ENCODE data around the gene PRKAG2. TPM values are rescaled to one million over a fixed set of nuclear protein-coding genes. Genes with fewer than 3 reads are reported as not detected.

PRKAG2 gene
- total RNA-seq, 1 experiment from 2014 or later: 22.1 TPM

DNA sequence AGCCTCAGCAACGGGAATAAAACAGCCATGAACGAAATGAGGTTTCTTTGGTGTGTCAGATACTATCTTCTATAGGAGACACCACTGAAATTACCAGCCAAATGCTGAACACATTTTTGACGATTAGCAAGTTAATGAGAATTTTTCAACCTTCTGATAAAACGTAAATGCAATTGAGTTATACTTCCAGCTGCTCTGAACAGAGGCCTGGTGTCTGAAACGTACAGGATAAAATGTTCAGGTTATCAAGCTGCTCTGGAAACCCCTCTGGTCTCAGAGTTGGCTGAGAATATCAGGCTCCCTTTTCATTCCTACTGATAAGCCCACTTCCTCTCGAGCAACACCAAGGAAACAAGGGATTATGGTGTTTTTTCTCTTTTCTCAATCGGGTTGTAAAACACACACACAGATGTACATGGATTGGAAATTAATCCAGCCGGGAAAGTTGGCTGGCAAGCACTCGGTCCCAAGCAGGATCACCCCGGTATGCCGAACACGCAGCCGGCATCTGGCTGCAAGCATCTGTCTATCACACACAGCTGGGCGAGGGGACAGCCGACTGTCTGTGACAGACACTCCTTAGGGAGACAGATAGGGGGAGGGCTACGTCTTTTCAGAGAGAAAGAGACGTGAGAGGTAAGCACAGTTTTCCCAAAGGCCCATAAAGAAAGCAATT is 171.8 kb downstream of the PRKAG2 start:
- no peak for DNase-seq (ENCODE audit: extremely low read depth, low read depth)

DNA sequence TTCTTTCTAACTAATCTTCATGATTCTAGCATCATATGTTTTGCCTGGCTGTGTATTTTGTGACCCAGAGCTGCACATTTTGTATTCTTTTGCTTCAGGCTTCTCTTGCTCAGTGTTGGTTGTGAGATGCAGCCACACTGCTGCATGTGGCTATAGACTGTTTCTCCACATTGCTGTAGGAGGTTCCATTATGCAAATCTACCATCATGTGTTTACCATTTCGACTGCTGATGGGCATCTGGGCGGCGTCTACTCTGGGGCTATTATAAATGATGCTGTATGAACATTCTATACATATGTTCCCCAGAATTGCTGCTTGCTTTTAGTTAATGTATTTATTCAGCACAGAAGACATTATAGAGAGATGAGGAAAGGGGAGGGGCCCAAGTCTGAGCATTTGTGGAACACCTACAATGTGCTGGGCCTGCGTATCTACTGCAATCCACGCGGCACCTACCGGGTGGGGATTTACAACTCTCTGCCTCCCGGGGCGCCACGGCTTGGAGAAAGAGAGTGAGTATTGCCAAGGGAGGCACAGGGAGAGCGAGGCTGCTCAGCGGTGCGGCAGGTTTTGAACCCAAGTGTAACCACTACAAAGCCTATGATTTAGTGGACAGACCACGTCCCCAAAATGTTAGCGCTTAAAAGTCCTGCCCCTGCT is 172.5 kb downstream of the PRKAG2 start:
- DNase-seq (ENCODE audit: extremely low read depth, low read depth): no peak

DNA sequence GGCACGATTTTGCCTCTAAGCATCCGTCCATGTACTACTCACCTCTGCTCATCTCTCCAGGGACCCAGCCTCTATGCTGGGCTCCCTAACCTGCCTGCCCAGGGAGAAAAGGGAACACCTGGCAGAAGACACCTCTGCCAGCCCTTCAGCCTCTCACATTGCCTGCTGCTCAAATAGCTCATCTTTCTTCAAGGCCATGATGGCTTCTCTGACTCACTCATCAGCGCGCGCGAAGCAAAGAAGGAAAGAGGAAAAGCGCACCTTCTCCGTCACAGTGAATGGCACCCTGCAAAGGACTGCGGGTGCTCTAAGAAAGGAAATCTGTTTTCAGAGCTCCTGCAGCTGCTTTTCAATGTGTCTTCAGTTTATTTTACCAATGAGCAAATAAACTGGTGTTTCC is 174.0 kb downstream of the PRKAG2 start:
- DNase-seq (ENCODE audit: extremely low read depth, low read depth): no peak

DNA sequence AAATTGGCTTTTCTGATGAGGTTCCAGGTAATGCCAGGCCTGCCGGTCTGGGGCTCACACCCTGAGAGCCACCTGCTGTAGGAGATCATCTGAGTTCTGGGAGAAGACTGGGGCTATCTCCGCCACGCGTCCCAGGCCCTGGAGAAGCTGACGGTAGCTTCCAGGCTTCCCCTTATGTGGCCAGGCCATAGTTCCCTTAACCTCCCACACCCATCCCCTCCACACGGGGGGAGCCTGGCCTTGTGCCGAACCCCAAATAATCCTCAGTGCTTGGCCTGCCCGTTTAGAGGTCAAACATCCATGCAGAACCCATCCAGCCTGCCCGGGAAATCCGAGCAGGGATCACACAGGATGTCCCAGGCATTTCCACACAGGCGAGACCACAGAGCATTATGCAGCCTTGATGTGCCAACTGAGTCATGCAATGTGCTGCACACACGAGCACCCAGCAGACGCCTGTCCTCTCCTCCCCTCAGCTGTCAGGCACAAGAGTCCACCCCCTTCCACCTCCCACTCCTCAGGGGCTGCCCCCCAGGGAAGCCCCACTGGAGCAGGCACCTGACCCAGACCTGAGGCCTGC is 176.2 kb downstream of the PRKAG2 start:
- DNase-seq (ENCODE audit: extremely low read depth, low read depth): no peak

DNA sequence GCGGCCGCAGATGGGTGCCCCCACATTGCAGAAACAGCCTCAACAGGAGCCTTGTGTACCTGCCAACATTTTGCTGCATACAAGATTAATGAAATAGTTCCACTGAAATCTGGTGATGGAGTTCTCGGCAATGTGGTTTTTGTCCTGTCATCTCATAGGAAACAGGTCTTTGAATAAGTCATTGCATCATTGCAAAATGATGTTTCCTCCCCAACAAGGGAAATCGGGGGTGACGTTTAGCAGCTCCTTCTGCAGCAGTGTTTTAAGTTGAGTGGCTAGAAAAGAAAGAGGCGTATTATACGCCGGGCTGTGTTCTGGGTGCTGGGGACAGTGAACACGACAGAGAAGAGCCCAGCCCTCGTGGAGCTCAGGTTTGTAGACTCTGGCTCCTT is 177.0 kb downstream of the PRKAG2 start:
- no peak for DNase-seq (ENCODE audit: extremely low read depth, low read depth)

DNA sequence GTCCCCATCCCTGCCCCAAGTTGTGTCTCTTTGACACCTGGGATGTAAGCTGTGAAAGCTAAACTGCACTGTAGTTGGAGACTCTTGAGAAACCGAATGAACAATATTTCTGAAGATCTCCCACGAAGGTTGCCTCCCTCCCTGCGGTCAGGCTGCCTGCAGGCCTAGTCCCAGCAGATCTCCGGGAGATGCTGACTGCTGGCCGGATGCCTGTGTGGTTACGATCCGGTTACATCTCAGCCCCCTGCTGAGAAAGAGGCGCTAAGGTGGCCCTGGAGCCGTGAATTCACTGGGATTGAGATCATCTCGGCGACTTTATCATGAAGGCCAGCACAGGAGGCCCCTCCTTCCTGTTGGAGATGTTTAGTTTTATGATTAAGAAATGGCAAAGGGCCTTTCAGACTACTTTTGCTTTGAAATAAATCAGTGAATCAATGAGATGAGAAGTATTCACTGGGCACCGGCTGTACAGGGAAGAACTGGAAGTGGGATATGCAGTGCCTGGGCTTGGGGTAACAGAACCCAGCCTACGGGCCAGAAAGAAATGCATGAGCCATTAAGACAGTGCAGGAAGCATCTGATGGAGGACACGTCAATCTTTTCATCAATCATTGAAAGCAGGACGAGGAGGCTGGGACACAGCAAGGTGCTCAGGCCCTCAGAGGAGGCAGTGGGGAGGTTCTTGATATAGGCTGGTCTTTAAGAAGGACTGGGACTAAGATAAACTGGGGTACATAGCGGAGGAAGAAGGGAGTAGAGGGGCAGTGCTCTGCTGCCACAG is 177.6 kb downstream of the PRKAG2 start:
- DNase-seq (ENCODE audit: extremely low read depth, low read depth): no peak

DNA sequence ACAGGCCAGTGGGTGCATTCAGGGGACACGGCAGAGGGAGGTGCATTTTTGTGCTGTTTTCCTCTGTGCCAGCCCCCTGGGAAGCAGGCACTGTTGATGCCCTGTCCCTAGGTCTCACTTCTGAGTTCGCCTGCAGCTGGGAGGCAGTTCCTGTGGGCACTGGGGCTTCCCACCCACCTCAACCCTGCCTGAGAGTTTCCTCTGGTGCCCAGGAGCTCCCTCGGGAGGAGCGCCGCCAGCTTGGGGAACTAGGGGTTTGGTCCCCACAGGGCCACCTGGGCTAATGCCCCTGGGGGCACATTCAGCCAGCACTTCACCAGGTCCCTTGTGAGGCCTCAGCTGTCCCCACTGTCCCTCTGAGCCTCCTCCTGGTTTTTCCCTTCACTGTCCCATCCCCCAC is 179.0 kb downstream of the PRKAG2 start:
- DNase-seq (ENCODE audit: extremely low read depth, low read depth): no peak

DNA sequence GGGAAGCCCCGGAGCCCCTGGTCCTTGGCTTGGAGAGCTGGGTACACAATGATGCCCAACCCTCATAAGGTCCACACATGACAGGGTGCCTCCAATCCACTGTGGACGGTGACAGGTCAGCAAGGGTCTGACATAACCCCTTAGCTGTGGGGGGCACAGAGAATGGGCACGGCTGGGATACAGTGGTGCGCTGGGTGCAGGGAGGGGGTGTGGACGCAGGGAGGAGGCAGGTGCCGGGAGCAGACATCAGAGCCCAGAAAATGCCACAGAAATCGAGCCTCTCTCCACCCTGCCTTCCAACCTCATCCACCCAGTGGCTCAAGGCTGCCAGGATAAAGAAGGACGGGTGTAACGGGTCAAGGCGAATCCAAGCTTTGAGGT is 179.4 kb downstream of the PRKAG2 start:
- DNase-seq (ENCODE audit: extremely low read depth, low read depth): no peak

DNA sequence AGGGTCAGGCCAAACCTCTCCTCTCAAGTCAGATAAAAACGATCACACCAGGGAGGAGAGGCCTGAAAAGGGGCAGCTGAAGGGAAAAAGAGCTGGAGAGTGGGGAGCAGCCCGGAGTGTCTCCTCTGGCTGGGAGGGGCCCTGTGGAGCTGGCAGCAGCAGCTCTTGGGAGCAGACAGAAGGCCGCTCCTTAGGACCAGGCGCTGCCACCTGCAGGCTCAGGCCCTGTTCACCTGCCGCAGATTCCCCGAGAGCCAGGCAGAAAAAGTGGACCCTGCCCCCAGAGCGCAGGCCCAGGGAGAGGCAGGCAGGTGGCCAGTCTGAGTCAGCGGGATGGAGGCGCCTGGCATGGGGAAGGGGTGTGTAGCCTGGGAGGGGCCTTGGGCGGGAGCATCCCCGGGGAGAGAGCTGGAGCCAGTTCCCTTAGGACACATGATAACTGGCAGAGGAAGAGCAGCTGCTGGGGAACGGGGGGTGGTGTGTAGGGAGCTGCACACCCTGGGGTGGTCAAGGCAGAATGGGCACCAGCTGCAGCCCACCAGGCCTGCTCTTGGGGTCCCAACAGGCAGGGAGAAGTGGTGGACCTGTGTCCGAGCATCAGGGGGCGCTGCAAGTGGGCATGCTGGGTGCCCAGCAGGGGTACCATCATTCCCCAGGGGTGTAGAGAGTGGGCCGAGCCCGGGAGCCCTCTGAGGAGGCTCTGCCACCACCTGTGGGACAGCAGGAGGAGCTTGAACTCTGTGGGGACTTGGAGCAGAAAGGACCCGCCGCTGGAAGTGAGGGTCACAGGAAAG is 180.0 kb downstream of the PRKAG2 start:
- no peak for DNase-seq (ENCODE audit: extremely low read depth, low read depth)

DNA sequence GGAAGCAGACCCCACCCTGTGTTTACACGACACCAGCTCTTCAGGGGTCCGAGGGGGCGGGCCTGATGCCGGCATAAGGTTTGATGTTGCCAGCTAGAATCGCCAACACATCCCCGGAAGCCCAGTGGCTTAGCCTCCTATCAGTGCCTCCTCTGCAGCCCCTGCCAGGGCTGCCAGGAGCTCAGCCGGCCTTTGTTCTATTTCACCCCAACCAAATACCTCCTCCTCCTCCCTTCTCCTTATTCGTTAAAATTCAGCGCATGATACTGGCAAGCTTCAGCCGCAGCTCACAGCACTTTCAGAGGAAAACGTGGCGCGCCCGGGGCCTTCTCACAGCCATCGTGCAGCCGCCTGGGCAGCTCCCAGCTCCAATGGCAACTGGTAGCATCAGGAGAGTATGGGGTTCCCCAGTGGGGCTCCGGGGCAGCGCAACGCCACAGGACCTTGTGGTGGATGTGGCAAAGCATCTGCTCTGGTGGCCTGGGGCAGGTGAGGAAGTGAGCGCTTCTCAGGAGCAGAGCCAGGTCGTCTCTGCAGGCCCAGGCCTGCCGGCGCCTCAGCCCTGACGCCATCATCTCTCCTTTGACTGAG is 180.9 kb downstream of the PRKAG2 start:
- no peak for DNase-seq (ENCODE audit: extremely low read depth, low read depth)

DNA sequence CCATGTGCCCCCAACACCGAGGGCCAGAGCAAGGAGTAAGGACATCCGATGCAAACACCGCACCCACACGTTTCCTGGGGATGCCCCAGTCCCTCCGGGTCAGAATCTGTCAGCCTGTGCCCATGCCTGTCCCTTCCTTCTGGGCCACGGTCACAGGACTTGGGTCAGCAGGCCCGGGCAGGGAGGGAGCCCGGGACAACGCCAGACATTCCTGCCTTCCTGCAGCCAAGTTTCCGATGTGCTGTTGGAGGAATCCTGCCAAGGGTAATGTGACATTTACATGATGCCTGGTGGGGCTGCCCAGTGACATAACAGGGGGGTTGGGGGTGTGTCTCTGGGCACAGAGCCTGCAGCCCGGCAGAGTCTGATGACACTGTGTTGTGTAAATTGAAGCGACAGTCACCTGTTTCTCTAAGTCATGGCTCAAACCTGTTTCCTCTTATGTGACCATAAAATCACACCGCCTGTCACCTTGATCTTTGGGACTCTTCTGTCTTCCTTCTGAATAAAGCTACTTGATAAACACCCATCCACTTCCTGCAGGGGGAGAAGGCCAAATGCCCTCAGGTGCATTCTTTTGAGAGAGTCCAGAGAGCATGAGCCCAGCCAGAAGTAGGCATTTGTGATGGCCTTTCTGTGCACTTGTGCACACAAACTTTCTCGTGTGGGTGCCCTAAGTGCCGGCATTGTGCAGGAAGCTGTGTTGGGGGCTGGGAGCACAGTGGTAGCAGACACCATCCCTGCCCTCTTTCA is 181.9 kb downstream of the PRKAG2 start:
- DNase-seq (ENCODE audit: extremely low read depth, low read depth): no peak

DNA sequence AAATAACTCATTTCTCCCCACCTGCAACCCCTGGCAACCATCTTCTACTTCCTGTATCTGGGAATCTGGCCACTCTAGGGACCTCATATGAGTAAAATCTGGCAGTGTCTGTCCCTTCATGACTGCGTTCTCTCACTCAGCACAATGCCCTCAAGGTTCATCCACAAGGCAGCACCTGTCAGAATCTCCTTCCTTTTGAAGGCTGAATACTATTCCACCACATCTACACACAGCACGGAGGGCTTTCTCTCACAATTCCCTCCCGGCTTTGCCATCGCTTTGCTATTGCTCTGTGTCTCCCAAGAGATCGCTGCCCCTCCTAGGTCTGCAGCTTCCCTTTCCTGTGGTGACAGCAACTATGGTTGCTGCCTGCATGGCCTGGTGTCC is 182.5 kb downstream of the PRKAG2 start:
- no peak for DNase-seq (ENCODE audit: extremely low read depth, low read depth)

DNA sequence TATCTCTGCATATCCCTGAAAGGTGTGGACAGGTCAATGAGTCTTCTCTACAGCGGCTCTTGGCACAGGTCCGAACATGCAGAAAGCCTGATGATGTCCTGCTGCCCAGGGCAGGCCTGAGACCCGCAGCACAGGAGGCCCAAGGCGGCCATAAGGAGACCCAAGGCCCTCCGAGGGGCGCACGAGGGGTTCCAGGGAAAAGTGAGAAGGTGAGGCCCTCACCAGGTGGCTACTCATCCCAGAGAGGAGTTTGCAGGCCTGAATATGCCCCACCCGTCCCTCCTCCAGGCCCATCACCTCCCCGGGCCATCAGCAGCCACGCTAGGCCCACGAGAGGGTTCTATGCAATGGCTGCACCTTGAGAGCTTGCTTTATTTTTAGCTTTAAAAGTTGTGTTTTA is 183.8 kb downstream of the PRKAG2 start:
- no peak for DNase-seq (ENCODE audit: extremely low read depth, low read depth)

DNA sequence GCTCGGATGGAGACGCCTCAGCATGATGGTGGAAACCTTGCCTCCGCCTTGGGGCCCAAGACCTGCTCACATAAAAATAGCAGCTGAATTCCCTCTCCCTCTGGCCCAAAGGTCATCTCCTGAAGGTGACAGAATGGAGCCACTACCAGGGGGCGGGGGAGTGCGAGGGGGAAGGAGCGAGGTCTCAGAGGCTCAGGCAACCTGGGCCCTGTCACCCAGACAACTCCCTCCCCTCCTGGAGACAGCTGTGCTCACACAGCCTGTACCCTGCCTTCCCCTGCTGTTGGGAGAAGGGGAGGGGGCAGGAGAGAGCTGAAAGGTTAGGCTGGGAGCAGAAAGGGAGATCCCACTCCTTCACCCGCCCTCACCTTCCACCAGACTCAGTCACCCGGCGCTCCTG is 184.2 kb downstream of the PRKAG2 start:
- DNase-seq (ENCODE audit: extremely low read depth, low read depth): no peak

DNA sequence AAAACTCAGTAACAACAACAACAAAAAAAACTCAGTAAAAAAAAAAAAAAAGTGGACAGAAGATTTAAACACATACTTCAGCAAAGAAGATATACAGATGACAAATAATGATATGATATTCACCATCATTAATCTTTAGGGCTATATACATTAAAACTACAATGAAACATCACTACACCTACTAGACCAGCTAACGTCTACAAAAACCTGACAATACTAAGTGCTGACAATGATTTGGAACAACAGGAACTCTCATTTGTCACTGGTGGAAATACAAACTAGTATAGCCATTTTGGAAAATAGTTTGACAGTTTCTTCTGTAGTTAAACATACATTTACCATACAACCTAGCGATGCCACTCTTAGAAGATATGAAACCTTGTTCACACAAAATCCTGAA is 185.5 kb downstream of the PRKAG2 start:
- no peak for DNase-seq (ENCODE audit: extremely low read depth, low read depth)

DNA sequence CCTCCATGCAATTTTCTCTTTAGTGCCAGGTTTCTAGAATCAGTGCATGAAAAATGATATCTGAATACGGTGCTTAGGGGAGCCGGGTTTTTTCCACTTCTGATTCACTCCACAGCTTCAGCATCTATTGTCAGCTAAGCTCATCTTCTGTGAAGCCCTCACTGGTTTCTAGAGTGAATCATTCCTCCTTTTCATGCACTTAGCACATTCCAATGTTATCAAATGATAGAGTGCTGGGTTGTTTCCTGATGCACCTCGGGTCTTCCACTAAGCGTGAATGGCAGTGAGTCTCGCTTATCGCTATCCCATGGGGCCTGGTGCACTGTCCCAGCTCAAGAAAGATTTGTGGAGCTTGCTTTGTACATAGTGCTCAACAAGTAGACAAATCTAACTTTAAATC is 186.3 kb downstream of the PRKAG2 start:
- no peak for DNase-seq (ENCODE audit: extremely low read depth, low read depth)

DNA sequence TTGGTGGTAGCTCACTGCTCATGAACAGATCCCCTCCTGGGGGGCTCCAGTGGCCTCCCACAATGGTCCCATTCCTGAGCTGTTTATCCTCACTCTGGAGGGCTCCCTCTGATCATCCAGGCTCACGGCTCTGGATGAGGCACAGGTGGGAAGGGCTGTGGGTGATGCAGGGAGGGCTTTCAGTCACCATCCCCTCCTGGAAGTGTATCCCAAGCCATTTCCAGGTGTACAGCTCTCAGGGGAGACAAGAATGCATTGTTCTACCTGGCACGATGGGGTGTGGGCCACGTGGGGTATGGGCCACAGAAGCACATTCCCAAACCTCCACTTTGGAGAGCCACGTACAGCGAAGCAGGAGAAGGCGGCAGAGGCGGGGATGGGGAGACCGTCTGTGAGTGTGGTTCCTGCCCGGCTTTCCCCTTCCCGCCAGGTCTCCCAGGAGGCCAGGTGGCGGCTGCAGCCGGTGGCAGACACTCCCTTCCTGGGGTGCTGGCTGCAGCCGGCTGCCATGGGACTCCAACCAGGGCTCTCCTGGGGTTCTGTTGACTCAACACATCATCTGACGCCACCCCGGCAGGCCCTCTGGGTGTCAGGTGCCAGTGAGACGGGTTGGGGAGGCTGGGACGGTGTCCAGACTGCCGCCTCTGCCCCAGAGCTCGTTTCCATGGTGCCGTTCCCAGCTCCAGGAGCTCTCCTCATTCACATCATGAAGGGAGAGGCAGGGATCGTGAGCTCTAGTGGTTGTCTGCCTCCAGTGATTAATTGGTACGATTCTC is 187.5 kb downstream of the PRKAG2 start:
- no peak for DNase-seq (ENCODE audit: extremely low read depth, low read depth)

DNA sequence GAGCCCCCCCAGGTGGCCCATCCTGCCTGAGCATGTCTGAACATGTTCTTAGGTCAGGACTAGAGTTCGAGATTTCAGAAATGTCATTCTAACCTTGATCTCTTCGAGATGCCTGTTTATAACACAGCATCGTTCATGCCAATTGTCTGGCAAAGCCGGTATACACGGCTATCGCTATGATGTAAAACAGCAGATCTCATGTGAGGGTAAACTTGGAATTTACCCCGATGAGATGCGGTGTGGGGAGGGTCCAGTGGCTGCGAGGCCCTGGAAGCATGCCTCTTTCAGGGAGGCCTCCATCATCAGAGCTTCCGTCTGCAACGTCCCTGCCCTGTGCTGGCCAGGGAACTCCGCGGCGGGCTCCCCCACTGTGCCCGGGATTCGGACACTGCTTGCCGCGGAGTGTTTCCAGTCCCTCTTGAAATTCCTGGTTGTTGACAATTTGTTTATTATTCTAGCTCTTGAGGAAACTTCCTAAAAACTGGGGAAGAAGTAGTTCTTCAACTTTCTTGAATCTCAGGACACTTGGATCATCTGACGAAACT is 188.6 kb downstream of the PRKAG2 start:
- DNase-seq (ENCODE audit: extremely low read depth, low read depth): no peak
